K562 (cell line): ENCODE results near the gene STIM1. TPM values are rescaled to one million over a fixed set of nuclear protein-coding genes. Genes with fewer than 3 reads are reported as not detected.

Experiments used
- CHD4 ChIP-seq: fragments of 200-600 bp; sonication (generic); IDR thresholded peaks from 3 replicates; pipeline ENCODE4 v1.6.1; 2012; ENCODE audit warnings: low read depth, mild to moderate bottlenecking, mixed read lengths, low read length, inconsistent platforms; ENCODE audit not compliant: insufficient read depth, insufficient replicate concordance, poor library complexity, severe bottlenecking
- ELF1 ChIP-seq: fragments of 200-800 bp; sonication (Bioruptor generic); IDR thresholded peaks from 2 replicates; pipeline ENCODE4 v1.6.1; 2016; ENCODE audit warnings: missing genetic modification characterization, missing compliant biosample characterization
- FOXK1 ChIP-seq: sonication (generic); formaldehyde crosslinking; IDR thresholded peaks from 2 replicates; pipeline ENCODE4 v1.8.0; 2022; ENCODE audit warnings: missing genetic modification reagents, mild to moderate bottlenecking, borderline replicate concordance
- KAT7 ChIP-seq: sonication (generic); formaldehyde crosslinking; IDR thresholded peaks from 2 replicates; pipeline ENCODE4 v1.8.0; 2022; ENCODE audit warnings: missing genetic modification reagents, mild to moderate bottlenecking, borderline replicate concordance
- PTTG1 ChIP-seq: fragments of 450-650 bp; IDR thresholded peaks from 2 replicates; pipeline ENCODE4 v1.6.1; 2016; ENCODE audit warnings: low read depth, mild to moderate bottlenecking, missing genetic modification characterization, missing compliant biosample characterization
- RBFOX2 ChIP-seq: fragments of 200-400 bp; formaldehyde crosslinking; IDR thresholded peaks from 2 replicates; pipeline ENCODE4 v1.6.1; 2017; ENCODE audit warnings: low read depth, mild to moderate bottlenecking, low read length, moderate library complexity
- TAF7 ChIP-seq: fragments of 450-650 bp; IDR thresholded peaks from 2 replicates; pipeline ENCODE4 v1.6.1; 2016; ENCODE audit warnings: missing genetic modification characterization, missing compliant biosample characterization
- TEAD1 ChIP-seq, 2 experiments: fragments of 450-650 bp in 1 of 2; sonication (generic) in 1 of 2; formaldehyde crosslinking; IDR thresholded peaks; 2 replicates each; pipeline versions ENCODE4 v1.4.0 to v1.8.0; 2020 to 2022; ENCODE audit warnings: mild to moderate bottlenecking in 2 of 2, missing genetic modification reagents in 1 of 2
- ZBTB7A ChIP-seq: IDR thresholded peaks from 2 replicates; pipeline ENCODE4 v1.6.1; 2011; ENCODE audit warnings: low read depth, mild to moderate bottlenecking, low read length, moderate library complexity, borderline replicate concordance; ENCODE audit not compliant: control insufficient read depth
- ZNF143 ChIP-seq: sonication (generic); formaldehyde crosslinking; IDR thresholded peaks from 2 replicates; pipeline ENCODE4 v1.9.0; 2022; ENCODE audit warnings: mild to moderate bottlenecking, missing genetic modification reagents
- ZNF263 ChIP-seq: sonication (generic); formaldehyde crosslinking; IDR thresholded peaks from 2 replicates; pipeline ENCODE4 v1.8.0; 2022; ENCODE audit warnings: mild to moderate bottlenecking, missing genetic modification reagents, borderline replicate concordance
- ZNF76 ChIP-seq: fragments of 250-450 bp; sonication (Bioruptor Pico); IDR thresholded peaks from 2 replicates; pipeline ENCODE4 v1.4.0; 2020; ENCODE audit warnings: mild to moderate bottlenecking, moderate library complexity, borderline replicate concordance
- polyA plus RNA-seq, 8 experiments: library from polyadenylated mRNA; depleted of rRNA in 4 of 8; stranded (reverse) in 5 of 8; unstranded in 3 of 8; fragments of >200 nt; fragmentation: Nextera tagmentation in 2 of 8; fragmentation: Illumina TruSeq in 1 of 8; extraction: Ambion mirVana in 2 of 8; extraction: Trizol in 1 of 8; gene quantifications; 2 replicates each; pipeline versions ENCODE4 v1.2.1 to v1.2.3, GENCODE V29; 2011 to 2014; ENCODE audit warnings: inconsistent platforms in 1 of 8, missing spikeins in 1 of 8
- total RNA-seq, 7 experiments: library from RNA; depleted of rRNA in 6 of 7; stranded (reverse); fragments of >200 nt in 6 of 7; fragmentation: Illumina TruSeq in 2 of 7; extraction: Trizol in 2 of 7; gene quantifications; 2 replicates each; pipeline versions ENCODE4 v1.2.1 to v1.2.3, GENCODE V29; 2011 to 2021; ENCODE audit warnings: low replicate concordance in 1 of 7
- TF ChIP-seq, protein P1 (sequence below): IDR thresholded peaks from 2 replicates; pipeline ENCODE4 v1.6.1; 2012; ENCODE audit warnings: low read depth, low read length, improper control_type of control experiment, borderline replicate concordance
- TF ChIP-seq, protein P2 (sequence below): fragments of 200-800 bp; sonication (Bioruptor generic); IDR thresholded peaks from 2 replicates; pipeline ENCODE4 v1.6.1; 2017; ENCODE audit warnings: missing genetic modification characterization, missing compliant biosample characterization
- TF ChIP-seq, protein P3 (sequence below): sonication (generic); formaldehyde crosslinking; IDR thresholded peaks from 2 replicates; pipeline ENCODE4 v1.8.0; 2022; ENCODE audit warnings: mild to moderate bottlenecking, missing genetic modification reagents, borderline replicate concordance
- TF ChIP-seq, protein P4 (sequence below), 2 experiments: fragments of 250-450 bp in 1 of 2; fragments of 450-650 bp in 1 of 2; sonication (Bioruptor Pico) in 1 of 2; IDR thresholded peaks; 2 replicates each; pipeline versions ENCODE4 v1.6.1 to v1.8.0; 2016 to 2021; ENCODE audit warnings: mild to moderate bottlenecking in 2 of 2, moderate library complexity in 2 of 2, missing compliant biosample characterization in 1 of 2, missing genetic modification characterization in 1 of 2

The STIM1 gene
- total and polyA plus RNA-seq, 9 of the 15 experiments (the other 6 are each of a cell fraction or from before 2014, with no cell fraction given): 7.7 to 50.5 (median 22.5) TPM

DNA sequence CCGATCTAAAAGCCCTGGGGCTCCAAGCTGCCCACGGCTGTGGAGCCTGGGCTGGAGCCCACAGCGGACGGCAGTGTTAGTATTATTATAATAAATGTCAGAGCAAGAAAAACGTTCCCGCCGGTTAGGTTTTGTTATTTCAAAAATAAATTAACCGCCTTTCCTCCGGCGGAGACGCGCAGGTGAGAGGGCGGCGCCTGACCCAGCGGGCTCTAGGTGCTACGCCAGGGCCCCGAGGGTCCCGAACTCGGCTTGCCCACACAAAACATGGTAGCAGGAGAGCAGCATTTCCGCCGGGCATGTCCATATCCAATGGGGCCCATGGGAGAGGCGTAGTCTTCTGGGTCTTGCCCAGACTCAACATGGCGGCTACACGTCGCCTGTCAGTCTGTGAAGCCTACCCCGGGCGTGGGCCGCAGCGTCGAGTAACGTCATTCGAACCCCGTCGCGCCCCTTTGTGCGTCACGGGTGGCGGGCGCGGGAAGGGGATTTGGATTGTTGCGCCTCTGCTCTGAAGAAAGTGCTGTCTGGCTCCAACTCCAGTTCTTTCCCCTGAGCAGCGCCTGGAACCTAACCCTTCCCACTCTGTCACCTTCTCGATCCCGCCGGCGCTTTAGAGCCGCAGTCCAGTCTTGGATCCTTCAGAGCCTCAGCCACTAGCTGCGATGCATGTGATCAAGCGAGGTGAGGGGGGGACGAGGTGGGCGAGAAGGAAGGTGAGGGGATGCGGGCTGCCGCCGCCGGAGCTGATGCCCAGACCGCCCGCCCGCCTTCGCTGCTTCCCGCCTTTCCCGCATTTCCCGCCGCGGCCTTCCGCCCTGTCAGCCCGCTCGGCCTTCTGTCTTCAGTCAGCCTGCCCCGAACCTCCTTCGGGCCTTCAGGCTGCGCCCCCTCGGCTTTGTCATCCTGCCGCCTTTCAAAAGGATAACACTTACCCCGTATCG, 239.2 kb downstream of the STIM1 start, which contains the start of gene RRM1 (continued):
- TF ChIP-seq, protein P1, sequence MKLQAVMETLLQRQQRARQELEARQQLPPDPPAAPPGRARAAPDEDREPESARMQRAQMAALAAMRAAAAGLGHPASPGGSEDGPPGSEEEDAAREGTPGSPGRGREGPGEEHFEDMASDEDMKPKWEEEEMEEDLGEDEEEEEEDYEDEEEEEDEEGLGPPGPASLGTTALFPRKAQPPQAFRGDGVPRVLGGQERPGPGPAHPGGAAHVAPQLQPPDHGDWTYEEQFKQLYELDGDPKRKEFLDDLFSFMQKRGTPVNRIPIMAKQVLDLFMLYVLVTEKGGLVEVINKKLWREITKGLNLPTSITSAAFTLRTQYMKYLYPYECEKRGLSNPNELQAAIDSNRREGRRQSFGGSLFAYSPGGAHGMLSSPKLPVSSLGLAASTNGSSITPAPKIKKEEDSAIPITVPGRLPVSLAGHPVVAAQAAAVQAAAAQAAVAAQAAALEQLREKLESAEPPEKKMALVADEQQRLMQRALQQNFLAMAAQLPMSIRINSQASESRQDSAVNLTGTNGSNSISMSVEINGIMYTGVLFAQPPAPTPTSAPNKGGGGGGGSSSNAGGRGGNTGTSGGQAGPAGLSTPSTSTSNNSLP: no peak
- peak; percentile 68; the same call in 1 of the 2 replicates for TF ChIP-seq ZBTB7A
- peak; percentile 91 for TF ChIP-seq RBFOX2
- TF ChIP-seq ZNF263 (CRISPR knock-in tag): peak; percentile 5; the same call in 1 of the 2 replicates
- TF ChIP-seq, protein P2, sequence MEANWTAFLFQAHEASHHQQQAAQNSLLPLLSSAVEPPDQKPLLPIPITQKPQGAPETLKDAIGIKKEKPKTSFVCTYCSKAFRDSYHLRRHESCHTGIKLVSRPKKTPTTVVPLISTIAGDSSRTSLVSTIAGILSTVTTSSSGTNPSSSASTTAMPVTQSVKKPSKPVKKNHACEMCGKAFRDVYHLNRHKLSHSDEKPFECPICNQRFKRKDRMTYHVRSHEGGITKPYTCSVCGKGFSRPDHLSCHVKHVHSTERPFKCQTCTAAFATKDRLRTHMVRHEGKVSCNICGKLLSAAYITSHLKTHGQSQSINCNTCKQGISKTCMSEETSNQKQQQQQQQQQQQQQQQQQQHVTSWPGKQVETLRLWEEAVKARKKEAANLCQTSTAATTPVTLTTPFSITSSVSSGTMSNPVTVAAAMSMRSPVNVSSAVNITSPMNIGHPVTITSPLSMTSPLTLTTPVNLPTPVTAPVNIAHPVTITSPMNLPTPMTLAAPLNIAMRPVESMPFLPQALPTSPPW: peak; percentile 57; the same call in 1 of the 2 replicates
- peak; percentile 64; the same call in 1 of the 2 replicates for TF ChIP-seq ELF1 (tag)
- TF ChIP-seq TAF7 (tag): 0 out of 2 replicates have a peak, but pooled peaks have one; percentile 20
- TF ChIP-seq KAT7 (CRISPR knock-in tag): 0 out of 2 replicates have a peak, but pooled peaks have one; percentile 94
- TF ChIP-seq PTTG1: no peak
- TF ChIP-seq TEAD1 (CRISPR knock-in tag; IDR thresholded peaks at IDR 0.05): peak in 1 of 2 experiments; percentile 91; a peak in 3 of 4 replicates
- TF ChIP-seq ZNF143: 0 out of 2 replicates have a peak, but pooled peaks have one; percentile 62
- TF ChIP-seq, protein P3, sequence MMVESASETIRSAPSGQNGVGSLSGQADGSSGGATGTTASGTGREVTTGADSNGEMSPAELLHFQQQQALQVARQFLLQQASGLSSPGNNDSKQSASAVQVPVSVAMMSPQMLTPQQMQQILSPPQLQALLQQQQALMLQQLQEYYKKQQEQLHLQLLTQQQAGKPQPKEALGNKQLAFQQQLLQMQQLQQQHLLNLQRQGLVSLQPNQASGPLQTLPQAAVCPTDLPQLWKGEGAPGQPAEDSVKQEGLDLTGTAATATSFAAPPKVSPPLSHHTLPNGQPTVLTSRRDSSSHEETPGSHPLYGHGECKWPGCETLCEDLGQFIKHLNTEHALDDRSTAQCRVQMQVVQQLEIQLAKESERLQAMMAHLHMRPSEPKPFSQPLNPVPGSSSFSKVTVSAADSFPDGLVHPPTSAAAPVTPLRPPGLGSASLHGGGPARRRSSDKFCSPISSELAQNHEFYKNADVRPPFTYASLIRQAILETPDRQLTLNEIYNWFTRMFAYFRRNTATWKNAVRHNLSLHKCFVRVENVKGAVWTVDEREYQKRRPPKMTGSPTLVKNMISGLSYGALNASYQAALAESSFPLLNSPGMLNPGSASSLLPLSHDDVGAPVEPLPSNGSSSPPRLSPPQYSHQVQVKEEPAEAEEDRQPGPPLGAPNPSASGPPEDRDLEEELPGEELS: 0 out of 2 replicates have a peak, but pooled peaks have one; percentile 44
- TF ChIP-seq ZNF76 (CRISPR knock-in tag): peak; percentile 66; the same call in 1 of the 2 replicates
- TF ChIP-seq, protein P4, sequence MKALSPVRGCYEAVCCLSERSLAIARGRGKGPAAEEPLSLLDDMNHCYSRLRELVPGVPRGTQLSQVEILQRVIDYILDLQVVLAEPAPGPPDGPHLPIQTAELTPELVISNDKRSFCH (CRISPR knock-in tag; IDR thresholded peaks at IDR 0.05): no peak
- TF ChIP-seq, protein P4 (tag; IDR thresholded peaks at IDR 0.05): peak; percentile 74
- TF ChIP-seq FOXK1 (CRISPR knock-in tag): peak; percentile 41; the same call in 1 of the 2 replicates
- no peak for TF ChIP-seq CHD4
